GM18858 (cell line): ENCODE data around the gene TRIM44.
"Not testable (repeated sequence)": the region's sequence is repeated elsewhere in the genome, so short reads cannot be mapped to it uniquely, and the experiment has no call there.

Source experiments
- ATAC-seq: cut with Tn5 transposase; IDR thresholded peaks from one replicate; pipeline ENCODE4 v1.9.1; 2021; ENCODE audit not compliant: unreplicated experiment

TRIM44 gene

GRCh38 chr11:35714882-35715627 lies 52.5 kb downstream of the TRIM44 start:
- peak; percentile 94 for ATAC-seq

- not testable (repeated sequence) for ATAC-seq
Observed at GRCh38 chr11:35715677-35716076, 53.1 kb downstream of the TRIM44 start.

GRCh38 chr11:35717043-35717442 lies 54.5 kb downstream of the TRIM44 start:
- ATAC-seq, result no peak

- no peak for ATAC-seq
Observed at GRCh38 chr11:35717520-35717919, 54.9 kb downstream of the TRIM44 start.

GRCh38 chr11:35721651-35722282 lies 59.2 kb downstream of the TRIM44 start:
- ATAC-seq, result peak; percentile 67

GRCh38 chr11:35722641-35723040 lies 60.1 kb downstream of the TRIM44 start:
- no peak for ATAC-seq

- no peak for ATAC-seq
Observed at GRCh38 chr11:35723493-35723892, 60.9 kb downstream of the TRIM44 start.

- no peak for ATAC-seq
Observed at GRCh38 chr11:35723913-35724312, 61.3 kb downstream of the TRIM44 start.

- ATAC-seq, result no peak
Observed at GRCh38 chr11:35725885-35726284, 63.3 kb downstream of the TRIM44 start.

GRCh38 chr11:35727140-35727539 lies 64.6 kb downstream of the TRIM44 start:
- ATAC-seq, result no peak

GRCh38 chr11:35730254-35730653 lies 67.7 kb downstream of the TRIM44 start:
- ATAC-seq, result no peak

- ATAC-seq, result no peak
Observed at GRCh38 chr11:35734669-35735410, 72.3 kb downstream of the TRIM44 start.

GRCh38 chr11:35735411-35735810 lies 72.8 kb downstream of the TRIM44 start:
- no peak for ATAC-seq

- no peak for ATAC-seq
Observed at GRCh38 chr11:35735903-35736302, 73.3 kb downstream of the TRIM44 start.

GRCh38 chr11:35736952-35737351 lies 74.4 kb downstream of the TRIM44 start:
- no peak for ATAC-seq

- ATAC-seq, result no peak
Observed at GRCh38 chr11:35740061-35740799, 77.7 kb downstream of the TRIM44 start.

GRCh38 chr11:35742707-35743454 lies 80.3 kb downstream of the TRIM44 start:
- ATAC-seq, result no peak

GRCh38 chr11:35746356-35747153 lies 84.0 kb downstream of the TRIM44 start:
- no peak for ATAC-seq

- ATAC-seq, result no peak
Observed at GRCh38 chr11:35747668-35748067, 85.1 kb downstream of the TRIM44 start.

- no peak for ATAC-seq
Observed at GRCh38 chr11:35748644-35749043, 86.1 kb downstream of the TRIM44 start.
